GM12878 (cell line): ENCODE data around the gene MYO15A. TPM values are rescaled to one million over a fixed set of nuclear protein-coding genes. Genes with fewer than 3 reads are reported as not detected.

Source experiments
- ATAC-seq: fragments of 200-7000 bp; cut with Tn5 transposase; 3 replicates; pipeline ENCODE4 v1.9.1; 2020; ENCODE audit warnings: mild to moderate bottlenecking, moderate library complexity
- BruUV-seq: library from RNA; stranded (reverse); fragments of 400-500 nt; replicated peaks from 2 replicates; lab custom pipeline; 2021; lab: Mats Ljungman, UMichigan
- CTCF ChIA-PET: fragments of 300-600 bp; sonication (Branson Sonifier 250); formaldehyde crosslinking; extraction: SDS; loops from one replicate; lab custom pipeline; 2021; ENCODE audit warnings: inconsistent platforms; lab: Yijun Ruan, JAX
- POLR2A ChIA-PET: fragments of 350-600 bp; formaldehyde crosslinking; extraction: SDS; loops from one replicate; lab custom pipeline; 2021; ENCODE audit warnings: inconsistent platforms; lab: Charles Lee
- RAD21 ChIA-PET: fragments of 300-600 bp; sonication (Branson Sonifier 250); formaldehyde crosslinking; loops from one replicate; lab custom pipeline; 2023; ENCODE audit warnings: antibody characterized with exemption; ENCODE audit not compliant: unreplicated experiment; lab: Charles Lee
- SMC1A ChIA-PET: fragments of 300-600 bp; sonication (Branson Sonifier 250); formaldehyde crosslinking; loops from one replicate; lab custom pipeline; 2023; ENCODE audit not compliant: unreplicated experiment, uncharacterized antibody; lab: Charles Lee
- DNase-seq: peaks from one replicate; pipeline ENCODE4 v3.0.0-alpha.2; 2011; ENCODE audit warnings: low read depth, low spot score
- FAIRE-seq: peaks from 3 replicates; lab custom pipeline; 2011; peaks lifted over from hg19 to GRCh38; lab: Jason Lieb, UNC
- H2AFZ ChIP-seq: 2 replicates; pipeline ENCODE4 v1.6.0; 2011; ENCODE audit warnings: low read depth, low read length, control low read depth; ENCODE audit not compliant: control insufficient read depth
- H3K27ac ChIP-seq: 2 replicates; pipeline ENCODE4 v1.5.1; 2011; ENCODE audit warnings: control low read depth; ENCODE audit not compliant: control insufficient read depth, insufficient read depth
- H3K27me3 ChIP-seq, 2 experiments: replicated peaks in 1 of 2; 2 replicates each; pipeline versions ENCODE4 v1.6.0 to v1.6.1; 2011; ENCODE audit warnings: low read length in 1 of 2; ENCODE audit not compliant: control insufficient read depth in 2 of 2, insufficient read depth in 2 of 2
- H3K36me3 ChIP-seq, 2 experiments: 2 replicates each; pipeline ENCODE4 v1.5.1; 2011; ENCODE audit warnings: low read length in 1 of 2; ENCODE audit not compliant: control insufficient read depth in 2 of 2, insufficient read depth in 2 of 2
- H3K4me1 ChIP-seq: 2 replicates; pipeline ENCODE4 v1.6.1; 2011; ENCODE audit warnings: mild to moderate bottlenecking, low read length, moderate library complexity, mixed read lengths; ENCODE audit not compliant: control insufficient read depth, insufficient read depth
- H3K4me2 ChIP-seq: 2 replicates; pipeline ENCODE4 v1.6.0; 2011; ENCODE audit warnings: control low read depth; ENCODE audit not compliant: control insufficient read depth, insufficient read depth
- H3K4me3 ChIP-seq: fragments of 200-600 bp; sonication (generic); 2 replicates; pipeline ENCODE4 v1.5.1; 2016
- H3K79me2 ChIP-seq: 2 replicates; pipeline ENCODE4 v1.6.0; 2011; ENCODE audit warnings: low read length; ENCODE audit not compliant: control insufficient read depth, insufficient read depth
- H3K9ac ChIP-seq: 2 replicates; pipeline ENCODE4 v1.8.0; 2011; ENCODE audit warnings: low read length, control low read depth, mixed read lengths; ENCODE audit not compliant: control insufficient read depth, insufficient read depth
- H3K9me3 ChIP-seq: replicated peaks from 3 replicates; pipeline ENCODE4 v1.5.1; 2011; ENCODE audit warnings: mild to moderate bottlenecking, low read length; ENCODE audit not compliant: control insufficient read depth, insufficient read depth
- H4K20me1 ChIP-seq: 2 replicates; pipeline ENCODE4 v1.6.0; 2011; ENCODE audit not compliant: control insufficient read depth, insufficient read depth
- BCLAF1 ChIP-seq: fragments of 450-650 bp; IDR thresholded peaks from 2 replicates; pipeline ENCODE4 v1.6.1; 2017; ENCODE audit warnings: antibody characterized with exemption, mild to moderate bottlenecking, moderate library complexity
- CEBPB ChIP-seq, 2 experiments: fragments of 150-350 bp in 1 of 2; IDR thresholded peaks; 2 replicates each; pipeline ENCODE4 v1.6.1; 2012 to 2014; ENCODE audit warnings: low read depth in 2 of 2, low read length in 2 of 2, borderline replicate concordance in 1 of 2, inconsistent platforms in 1 of 2
- KDM1A ChIP-seq: fragments of 200-600 bp; sonication (generic); IDR thresholded peaks from 2 replicates; pipeline ENCODE4 v1.6.1; 2016; ENCODE audit warnings: borderline replicate concordance
- NR2C2 ChIP-seq: IDR thresholded peaks from 2 replicates; pipeline ENCODE4 v1.6.1; 2011; ENCODE audit warnings: borderline replicate concordance, low read depth; ENCODE audit not compliant: control insufficient read depth, insufficient read length
- POU2F2 ChIP-seq: IDR thresholded peaks from 3 replicates; pipeline ENCODE4 v1.6.1; 2011; ENCODE audit warnings: low read depth, mild to moderate bottlenecking, low read length, borderline replicate concordance
- ZBTB40 ChIP-seq: fragments of 450-650 bp; IDR thresholded peaks from 2 replicates; pipeline ENCODE4 v1.6.1; 2016; ENCODE audit warnings: mild to moderate bottlenecking, moderate library complexity, borderline replicate concordance
- ZNF592 ChIP-seq: fragments of 450-650 bp; IDR thresholded peaks from 2 replicates; pipeline ENCODE4 v1.6.1; 2017; ENCODE audit warnings: mild to moderate bottlenecking, moderate library complexity
- WGBS: methylation state at CpG from one replicate; pipeline ENCODE4 v1.1.6; 2016; ENCODE audit warnings: low lambda C conversion rate; ENCODE audit not compliant: insufficient replicate concordance, insufficient coverage; ENCODE audit errors: missing lambda C conversion rate; 5-methylcytosine and 5-hydroxymethylcytosine counted together
- in situ Hi-C: fragments of 300-500 bp; cut with MboI; formaldehyde crosslinking; loops from 9 replicates; pipeline ENCODE4 v1.14.3; 2018; ENCODE audit warnings: mixed read lengths
- intact Hi-C: fragments of 100-400 bp; cut with micrococcal nuclease; formaldehyde crosslinking; loops from one replicate; pipeline ENCODE4 v1.14.2; 2022; ENCODE audit not compliant: unreplicated experiment
- polyA plus RNA-seq, 11 experiments: library from polyadenylated mRNA; depleted of rRNA in 4 of 11; unstranded in 6 of 11; stranded (reverse) in 5 of 11; fragments of >200 nt; fragmentation: Nextera tagmentation in 4 of 11; fragmentation: Illumina TruSeq in 1 of 11; extraction: Ambion mirVana in 4 of 11; extraction: Trizol in 1 of 11; gene quantifications; 1 replicate in 1 of 11; 2 replicates in 10 of 11; pipeline versions ENCODE4 v1.2.1 to v1.2.3, GENCODE V29; 2011 to 2016; ENCODE audit warnings: inconsistent platforms in 2 of 11, missing spikeins in 2 of 11, low read depth in 1 of 11
- total RNA-seq, 4 experiments: library from RNA; depleted of rRNA in 3 of 4; stranded (reverse); fragments of >200 nt in 3 of 4; fragmentation: Illumina TruSeq in 1 of 4; extraction: Trizol in 1 of 4; gene quantifications; 2 replicates each; pipeline versions ENCODE4 v1.2.1 to v1.2.3, GENCODE V29; 2013 to 2021
- TF ChIP-seq, protein P1 (sequence below): fragments of 450-650 bp; IDR thresholded peaks from 2 replicates; pipeline ENCODE4 v1.6.1; 2017; ENCODE audit warnings: borderline replicate concordance

The MYO15A gene
- total and polyA plus RNA-seq, 10 of the 15 experiments (the other 5 are each of a cell fraction or from before 2014, with no cell fraction given): 0.03 to 0.77 (median 0.21) TPM; not detected in 4

DNA sequence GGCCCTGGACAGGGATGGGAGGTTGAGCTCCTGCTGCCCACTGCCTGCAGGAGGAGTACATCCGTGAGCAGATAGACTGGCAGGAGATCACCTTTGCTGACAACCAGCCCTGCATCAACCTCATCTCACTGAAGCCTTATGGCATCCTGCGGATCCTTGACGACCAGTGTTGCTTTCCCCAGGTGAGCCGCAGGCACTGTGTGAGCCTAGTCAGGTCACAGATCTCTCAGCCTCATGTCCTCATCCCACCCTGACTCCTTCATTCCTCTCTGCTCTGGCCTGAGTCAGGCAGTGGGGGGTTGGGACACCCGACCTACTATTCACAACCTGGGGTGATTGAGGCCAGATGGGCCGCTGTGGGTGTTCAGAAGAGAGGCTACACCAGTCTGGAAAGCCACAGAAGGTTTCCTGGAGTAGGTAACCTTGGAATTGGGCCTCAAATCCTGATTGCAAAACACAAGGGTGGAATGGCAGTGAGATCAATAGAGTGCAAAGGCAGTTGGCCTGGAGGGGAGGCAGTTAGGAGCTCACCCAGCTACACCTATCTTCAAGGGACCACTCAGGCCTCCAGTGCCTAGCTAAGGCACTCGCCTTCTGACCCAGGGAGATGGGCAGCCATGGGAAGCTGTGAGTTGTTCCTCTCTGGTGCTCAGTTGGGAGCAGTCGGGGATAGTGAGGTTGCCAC lies 29.7 kb downstream of the MYO15A start:
- Histone ChIP-seq H3K79me2 (no peaks in the 10 kb centered on the region), H3K4me1 (no peaks in the 10 kb centered on the region), H3K9me3 (no peaks in the 10 kb centered on the region), H3K4me2 (no peak overlapping the region), H4K20me1 (no peaks in the 10 kb centered on the region), H3K36me3 (no peaks in the 10 kb centered on the region), H3K9ac (no peak overlapping the region), H2AFZ (no peak overlapping the region), H3K27me3 (no peaks in the 10 kb centered on the region), H3K4me3 (no peak overlapping the region), H3K27ac (no peak overlapping the region)
- ATAC-seq: no peak
- ChIA-PET CTCF (interaction anchor here (0.6 to 1.9 kb wide), 5 partner anchors 14 to 1682 kb away, joined by 3 to 5 read pairs (median 3); no protein-coding TSS in a partner anchor), POLR2A (no interaction called here), SMC1A (no interaction called here), RAD21 (interaction anchor here (0.7 kb wide), 1 partner anchor 24 kb away, joined by 3 read pairs; no protein-coding TSS in a partner anchor)
- DNase-seq: no peak
- no TSS peak for BruUV-seq
- in situ Hi-C loops (no loop called here), intact Hi-C loops (no loop called here)
- WGBS: 29% methylated on average over 8 of the region's 8 CpGs
- no peak for FAIRE-seq
- no peak for TF ChIP-seq ZNF592
- TF ChIP-seq ZBTB40: no peak
- TF ChIP-seq, protein P1, sequence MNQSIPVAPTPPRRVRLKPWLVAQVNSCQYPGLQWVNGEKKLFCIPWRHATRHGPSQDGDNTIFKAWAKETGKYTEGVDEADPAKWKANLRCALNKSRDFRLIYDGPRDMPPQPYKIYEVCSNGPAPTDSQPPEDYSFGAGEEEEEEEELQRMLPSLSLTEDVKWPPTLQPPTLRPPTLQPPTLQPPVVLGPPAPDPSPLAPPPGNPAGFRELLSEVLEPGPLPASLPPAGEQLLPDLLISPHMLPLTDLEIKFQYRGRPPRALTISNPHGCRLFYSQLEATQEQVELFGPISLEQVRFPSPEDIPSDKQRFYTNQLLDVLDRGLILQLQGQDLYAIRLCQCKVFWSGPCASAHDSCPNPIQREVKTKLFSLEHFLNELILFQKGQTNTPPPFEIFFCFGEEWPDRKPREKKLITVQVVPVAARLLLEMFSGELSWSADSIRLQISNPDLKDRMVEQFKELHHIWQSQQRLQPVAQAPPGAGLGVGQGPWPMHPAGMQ: no peak
- no peak for TF ChIP-seq POU2F2
- no peak for TF ChIP-seq CEBPB (IDR thresholded peaks at IDR 0.05; ENCODE audit: borderline replicate concordance in 1 of 2, low read depth in 2 of 2, low read length in 2 of 2)
- TF ChIP-seq BCLAF1: no peak
- TF ChIP-seq NR2C2: no peak
- no peak for TF ChIP-seq KDM1A
